Keratinocyte (primary cell): ENCODE data around the gene GPR31.

Experiments used
- EZH2 ChIP-seq: IDR thresholded peaks from one replicate; pipeline ENCODE4 v1.6.1; 2012; ENCODE audit warnings: inconsistent platforms, mild to moderate bottlenecking, low read length, moderate library complexity
- TF ChIP-seq, protein P1 (sequence below), 3 experiments: IDR thresholded peaks in 1 of 3; conservative IDR thresholded peaks in 1 of 3; optimal IDR thresholded peaks in 1 of 3; 2 replicates in 2 of 3; 3 replicates in 1 of 3; pipeline versions ENCODE3 to v1.5.1; 2011; ENCODE audit warnings: low read length in 3 of 3, mild to moderate bottlenecking in 3 of 3, moderate library complexity in 2 of 3, control low read depth in 1 of 3, inconsistent platforms in 1 of 3; ENCODE audit not compliant: insufficient read depth in 2 of 3; ENCODE audit errors: extremely low read depth in 1 of 3

DNA sequence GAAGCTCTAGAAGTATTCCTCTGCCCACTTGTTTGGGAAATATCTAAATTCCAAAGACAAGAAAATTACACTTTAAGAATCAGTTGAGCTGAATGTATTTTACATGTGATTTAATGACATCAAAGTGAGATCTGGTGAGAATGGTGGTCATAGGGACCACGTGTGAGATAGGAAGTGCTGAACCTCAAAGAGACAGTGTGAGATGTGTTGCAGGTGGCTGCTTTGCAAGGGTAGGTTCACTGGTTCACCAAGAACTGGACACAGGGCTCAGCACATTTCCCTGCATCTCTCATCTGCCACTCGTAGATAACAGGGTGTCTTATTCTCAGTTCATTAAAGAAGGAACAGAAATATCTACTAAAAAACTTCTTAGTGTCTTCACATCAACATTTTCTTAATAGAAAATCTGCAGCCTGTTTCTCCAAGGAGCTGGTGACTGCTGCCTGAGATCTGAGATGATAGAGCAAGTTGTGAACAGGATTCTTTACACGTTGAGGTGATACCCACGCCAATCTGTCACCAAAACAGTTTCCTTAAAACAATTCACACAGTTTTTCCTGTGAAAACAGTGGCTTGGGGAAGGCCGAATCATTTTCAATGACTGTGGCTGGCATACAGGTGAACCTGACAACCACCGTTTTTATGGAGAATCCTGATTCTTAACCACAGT, 27.6 kb downstream of the GPR31 start:
- TF ChIP-seq, protein P1, sequence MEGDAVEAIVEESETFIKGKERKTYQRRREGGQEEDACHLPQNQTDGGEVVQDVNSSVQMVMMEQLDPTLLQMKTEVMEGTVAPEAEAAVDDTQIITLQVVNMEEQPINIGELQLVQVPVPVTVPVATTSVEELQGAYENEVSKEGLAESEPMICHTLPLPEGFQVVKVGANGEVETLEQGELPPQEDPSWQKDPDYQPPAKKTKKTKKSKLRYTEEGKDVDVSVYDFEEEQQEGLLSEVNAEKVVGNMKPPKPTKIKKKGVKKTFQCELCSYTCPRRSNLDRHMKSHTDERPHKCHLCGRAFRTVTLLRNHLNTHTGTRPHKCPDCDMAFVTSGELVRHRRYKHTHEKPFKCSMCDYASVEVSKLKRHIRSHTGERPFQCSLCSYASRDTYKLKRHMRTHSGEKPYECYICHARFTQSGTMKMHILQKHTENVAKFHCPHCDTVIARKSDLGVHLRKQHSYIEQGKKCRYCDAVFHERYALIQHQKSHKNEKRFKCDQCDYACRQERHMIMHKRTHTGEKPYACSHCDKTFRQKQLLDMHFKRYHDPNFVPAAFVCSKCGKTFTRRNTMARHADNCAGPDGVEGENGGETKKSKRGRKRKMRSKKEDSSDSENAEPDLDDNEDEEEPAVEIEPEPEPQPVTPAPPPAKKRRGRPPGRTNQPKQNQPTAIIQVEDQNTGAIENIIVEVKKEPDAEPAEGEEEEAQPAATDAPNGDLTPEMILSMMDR (optimal IDR thresholded peaks at IDR 0.05 in 1 of 3, IDR thresholded peaks at IDR 0.05 in 1 of 3, conservative IDR thresholded peaks at IDR 0.05 in 1 of 3; ENCODE audit: extremely low read depth in 1 of 3, insufficient read depth in 2 of 3, low read length in 3 of 3): no peak
- TF ChIP-seq EZH2: no peak
